Sigmoid colon (tissue), 7 donors: ENCODE data around the gene MAST4. TPM values are rescaled to one million over a fixed set of nuclear protein-coding genes. Genes with fewer than 3 reads are reported as not detected.

ENCODE experiments used
- DNase-seq: peaks from one replicate; pipeline ENCODE4 v3.0.0-alpha.2; 2019
- H3K27ac ChIP-seq, 4 donors: fragments of 200-600 bp; sonication (generic); one replicate each; pipeline ENCODE4 v1.5.1; 2016 to 2019; ENCODE audit warnings: mild to moderate bottlenecking in 1 of 4
- H3K27me3 ChIP-seq, 3 donors: fragments of 200-600 bp; sonication (generic); one replicate each; pipeline ENCODE4 v1.5.1; 2019; ENCODE audit warnings: mild to moderate bottlenecking in 1 of 3
- H3K36me3 ChIP-seq, 4 donors: fragments of 200-600 bp; sonication (generic); one replicate each; pipeline ENCODE4 v1.5.1; 2016 to 2019
- H3K4me1 ChIP-seq, 4 donors: fragments of 200-600 bp; sonication (generic); one replicate each; pipeline ENCODE4 v1.5.1; 2017 to 2019
- H3K4me3 ChIP-seq, 4 donors: fragments of 200-600 bp; sonication (generic); one replicate each; pipeline ENCODE4 v1.5.1; 2017 to 2019; ENCODE audit warnings: mild to moderate bottlenecking in 2 of 4, moderate library complexity in 1 of 4
- H3K9me3 ChIP-seq, 4 donors: fragments of 200-600 bp in 3 of 4; sonication (generic) in 3 of 4; one replicate each; pipeline versions ENCODE4 v1.5.1 to v1.6.1; 2013 to 2019
- EP300 ChIP-seq, 4 donors: sonication (generic); formaldehyde crosslinking; IDR thresholded peaks; one replicate each; pipeline ENCODE4 v1.6.1; 2017; ENCODE audit warnings: antibody characterized with exemption in 4 of 4
- POLR2A ChIP-seq, 2 donors: fragments of 450-650 bp; IDR thresholded peaks; one replicate each; pipeline ENCODE4 v1.6.1; 2016; ENCODE audit warnings: antibody characterized with exemption in 2 of 2, mild to moderate bottlenecking in 2 of 2, moderate library complexity in 2 of 2
- POLR2AphosphoS5 ChIP-seq, 4 donors: sonication (generic); formaldehyde crosslinking; IDR thresholded peaks; one replicate each; pipeline ENCODE4 v1.6.1; 2017; ENCODE audit warnings: antibody characterized with exemption in 4 of 4
- WGBS, 2 donors: extraction: QIAGEN DNeasy Blood & Tissue Kit; methylation state at CpG; one replicate each; pipeline ENCODE4 v1.1.7; 2013; 5-methylcytosine and 5-hydroxymethylcytosine counted together
- intact Hi-C: fragments of 100-400 bp; cut with DNase I; formaldehyde crosslinking; loops from one replicate; pipeline ENCODE4 v1.15.1; 2023
- polyA plus RNA-seq, 3 donors: library from polyadenylated mRNA; stranded (reverse); fragments of 200-250 nt; gene quantifications; one replicate each; pipeline ENCODE4 v1.2.3, GENCODE V29; 2013
- total RNA-seq, 4 donors: library from RNA; depleted of rRNA; stranded (reverse); fragments of >200 nt; gene quantifications; one replicate each; pipeline ENCODE4 v1.1.0, GENCODE V29; 2016
- TF ChIP-seq, protein P1 (sequence below), 4 experiments: fragments of 450-650 bp in 3 of 4; fragments of 200-600 bp in 1 of 4; IDR thresholded peaks; one replicate each; pipeline ENCODE4 v1.5.1; 2016 to 2019; ENCODE audit warnings: antibody characterized with exemption in 4 of 4, mild to moderate bottlenecking in 3 of 4, moderate library complexity in 2 of 4
- donor health status: healthy with polysubstance abuse.
- donor health status: Bipolar disorder and iron deficiency.
- donor health status: healthy.

The MAST4 gene
- total and polyA plus RNA-seq, 7 donors = 1.6 to 30.7 (median 15.7) TPM

DNA sequence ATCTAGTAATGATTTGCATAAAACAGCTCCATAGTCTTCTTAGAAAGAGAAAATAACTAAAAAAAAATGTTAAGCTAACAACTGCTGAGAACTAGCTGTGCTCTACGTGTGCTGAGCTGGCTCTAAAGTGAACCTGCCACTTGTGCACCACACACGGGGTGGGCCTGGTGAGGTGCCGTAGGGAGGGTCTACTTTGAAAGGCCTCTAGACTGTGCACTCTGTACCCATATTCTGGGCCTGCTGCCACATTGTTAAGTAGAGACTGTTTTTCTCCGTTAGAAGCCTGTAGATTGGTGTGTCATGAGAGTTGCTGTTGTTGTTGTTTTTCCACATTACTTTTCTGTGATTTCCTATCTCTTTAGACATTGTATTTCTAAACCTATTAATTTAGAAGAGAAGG lies 506.5 kb downstream of the MAST4 start:
- Histone ChIP-seq H3K27ac (no peak overlapping the region), H3K36me3 (peaks cover 4 to 58% (median 7%) of the 10 kb centered on the region in 4 donors), H3K4me3 (no peak overlapping the region), H3K27me3 (no peaks in the 10 kb centered on the region), H3K9me3 (no peaks in the 10 kb centered on the region), H3K4me1 (peaks cover 0 to 12% (median 0%) of the 10 kb centered on the region in 4 donors)
- intact Hi-C loops = no loop called here
- TF ChIP-seq, protein P1, sequence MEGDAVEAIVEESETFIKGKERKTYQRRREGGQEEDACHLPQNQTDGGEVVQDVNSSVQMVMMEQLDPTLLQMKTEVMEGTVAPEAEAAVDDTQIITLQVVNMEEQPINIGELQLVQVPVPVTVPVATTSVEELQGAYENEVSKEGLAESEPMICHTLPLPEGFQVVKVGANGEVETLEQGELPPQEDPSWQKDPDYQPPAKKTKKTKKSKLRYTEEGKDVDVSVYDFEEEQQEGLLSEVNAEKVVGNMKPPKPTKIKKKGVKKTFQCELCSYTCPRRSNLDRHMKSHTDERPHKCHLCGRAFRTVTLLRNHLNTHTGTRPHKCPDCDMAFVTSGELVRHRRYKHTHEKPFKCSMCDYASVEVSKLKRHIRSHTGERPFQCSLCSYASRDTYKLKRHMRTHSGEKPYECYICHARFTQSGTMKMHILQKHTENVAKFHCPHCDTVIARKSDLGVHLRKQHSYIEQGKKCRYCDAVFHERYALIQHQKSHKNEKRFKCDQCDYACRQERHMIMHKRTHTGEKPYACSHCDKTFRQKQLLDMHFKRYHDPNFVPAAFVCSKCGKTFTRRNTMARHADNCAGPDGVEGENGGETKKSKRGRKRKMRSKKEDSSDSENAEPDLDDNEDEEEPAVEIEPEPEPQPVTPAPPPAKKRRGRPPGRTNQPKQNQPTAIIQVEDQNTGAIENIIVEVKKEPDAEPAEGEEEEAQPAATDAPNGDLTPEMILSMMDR (IDR thresholded peaks at IDR 0.05) = no peak
- no peak for TF ChIP-seq POLR2AphosphoS5 (IDR thresholded peaks at IDR 0.05)
- no peak for TF ChIP-seq EP300 (IDR thresholded peaks at IDR 0.05)
- TF ChIP-seq POLR2A (IDR thresholded peaks at IDR 0.05) = no peak
- 78 to 90% methylated on average over 4 of the region's 4 CpGs for WGBS, 2 donors
- DNase-seq = no peak

DNA sequence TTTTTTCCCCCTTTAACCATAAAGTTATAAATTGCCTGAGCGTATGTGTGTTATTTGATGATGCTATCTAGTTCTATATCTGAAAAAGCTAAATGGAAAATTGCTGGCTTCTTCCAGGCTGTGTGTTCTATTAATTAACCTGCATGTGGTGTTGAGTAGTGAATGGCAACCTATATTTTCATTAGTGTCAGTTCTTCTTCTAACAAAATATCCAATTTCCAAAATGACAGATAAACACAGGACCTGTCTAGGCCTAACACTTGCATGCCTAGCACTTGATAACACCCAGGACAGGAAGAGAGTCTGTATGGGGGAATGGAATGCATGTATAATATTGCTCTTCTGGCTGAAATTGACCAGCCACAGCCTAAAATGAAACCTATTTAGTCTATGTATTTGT lies 508.7 kb downstream of the MAST4 start:
- TF ChIP-seq POLR2AphosphoS5 (IDR thresholded peaks at IDR 0.05) (no peak), POLR2A (IDR thresholded peaks at IDR 0.05) (no peak), EP300 (IDR thresholded peaks at IDR 0.05) (no peak)
- TF ChIP-seq, protein P1 (IDR thresholded peaks at IDR 0.05) = no peak
- Histone ChIP-seq H3K27me3 (no peaks in the 10 kb centered on the region), H3K4me1 (no peaks in the 10 kb centered on the region), H3K27ac (no peak overlapping the region), H3K4me3 (no peak overlapping the region), H3K9me3 (no peaks in the 10 kb centered on the region), H3K36me3 (peaks cover 4 to 59% (median 7%) of the 10 kb centered on the region in 4 donors)
- intact Hi-C loops = no loop called here
- no peak for DNase-seq
- whole genome bisulfite sequencing, 2 donors = 98 to 100% methylated on average over 1 of the region's 1 CpG

DNA sequence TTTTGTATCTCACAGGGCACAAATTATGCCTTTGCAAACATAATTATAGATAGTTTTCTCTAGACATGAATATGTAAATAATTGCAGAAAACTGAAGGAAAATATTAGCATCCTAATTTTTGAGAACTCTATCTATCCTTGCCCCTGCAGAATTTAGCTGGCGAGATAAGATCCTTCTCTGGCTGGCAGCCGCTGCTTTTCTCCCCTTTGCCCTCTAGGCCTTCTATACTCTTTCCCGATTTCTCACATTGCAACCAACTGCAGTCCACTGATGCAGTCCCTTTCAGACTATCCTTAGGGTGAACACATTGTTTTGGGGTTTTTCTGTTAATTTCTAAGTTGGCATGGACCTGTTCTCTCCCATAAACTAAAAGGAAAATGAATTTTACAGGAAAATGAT lies 509.1 kb downstream of the MAST4 start:
- intact Hi-C loops = no loop called here
- Histone ChIP-seq H3K36me3 (peaks cover 4 to 63% (median 7%) of the 10 kb centered on the region in 4 donors), H3K4me1 (no peaks in the 10 kb centered on the region), H3K9me3 (no peaks in the 10 kb centered on the region), H3K27me3 (no peaks in the 10 kb centered on the region), H3K4me3 (no peak overlapping the region), H3K27ac (no peak overlapping the region)
- TF ChIP-seq EP300 (IDR thresholded peaks at IDR 0.05) (no peak), POLR2AphosphoS5 (IDR thresholded peaks at IDR 0.05) (no peak), POLR2A (IDR thresholded peaks at IDR 0.05) (no peak)
- TF ChIP-seq, protein P1 (IDR thresholded peaks at IDR 0.05) = no peak
- DNase-seq = no peak
- 97 to 98% methylated on average over 3 of the region's 3 CpGs for WGBS, 2 donors

DNA sequence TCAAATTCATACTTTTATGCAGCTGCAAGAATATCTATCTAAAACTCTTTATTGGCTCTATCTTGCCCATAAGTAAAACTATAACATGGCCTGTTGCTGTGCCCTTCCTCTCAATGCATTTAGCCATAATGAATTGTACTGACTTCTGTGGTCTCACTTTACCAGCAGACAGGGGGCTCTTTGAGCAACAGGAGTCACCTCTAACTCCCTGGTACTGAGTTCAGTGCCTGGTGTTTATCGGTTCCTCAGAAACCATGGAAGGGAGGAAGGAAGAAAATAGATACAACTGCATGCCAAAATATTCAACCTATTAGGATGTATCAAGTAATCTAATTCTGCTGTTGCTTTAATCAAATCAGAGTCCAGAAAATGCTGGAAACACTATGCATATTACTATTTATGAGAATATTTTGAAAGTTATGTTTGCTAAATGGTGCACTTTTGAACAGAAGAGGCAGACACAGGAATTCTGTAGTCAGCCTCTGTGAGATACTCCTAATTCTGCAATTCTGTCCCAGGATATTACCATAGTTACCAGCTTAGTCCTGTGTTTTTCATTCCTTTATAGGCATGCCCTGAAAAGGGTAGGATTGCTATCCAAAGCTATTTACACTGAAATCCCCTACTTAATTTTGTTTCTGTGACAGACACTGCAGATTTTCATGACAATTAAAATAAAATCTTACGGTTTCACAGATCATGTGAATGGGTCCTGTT lies 510.6 kb downstream of the MAST4 start:
- H3K27ac ChIP-seq = no peak overlapping the region
- intact Hi-C loops = no loop called here
- H3K4me3 ChIP-seq = no peak overlapping the region
- no peaks in the 10 kb centered on the region for H3K4me1 ChIP-seq
- DNase-seq = no peak
- H3K27me3 ChIP-seq = no peaks in the 10 kb centered on the region
- peaks cover 4 to 63% (median 5%) of the 10 kb centered on the region in 4 donors for H3K36me3 ChIP-seq
- no peaks in the 10 kb centered on the region for H3K9me3 ChIP-seq
- 89 to 92% methylated on average over 2 of the region's 2 CpGs for WGBS, 2 donors
- no peak for TF ChIP-seq POLR2A (IDR thresholded peaks at IDR 0.05)
- TF ChIP-seq, protein P1 (IDR thresholded peaks at IDR 0.05) = no peak
- TF ChIP-seq EP300 (IDR thresholded peaks at IDR 0.05) = no peak
- TF ChIP-seq POLR2AphosphoS5 (IDR thresholded peaks at IDR 0.05) = no peak
